ENCODE measurements around the gene IRS2. TPM values are rescaled to one million over a fixed set of nuclear protein-coding genes. Genes with fewer than 3 reads are reported as not detected.

The IRS2 gene
- total and polyA plus RNA-seq, 2 donors (not counting 3 experiments of a cell fraction or from before 2014, with no cell fraction given), result 1.6 to 4.4 TPM

DNA sequence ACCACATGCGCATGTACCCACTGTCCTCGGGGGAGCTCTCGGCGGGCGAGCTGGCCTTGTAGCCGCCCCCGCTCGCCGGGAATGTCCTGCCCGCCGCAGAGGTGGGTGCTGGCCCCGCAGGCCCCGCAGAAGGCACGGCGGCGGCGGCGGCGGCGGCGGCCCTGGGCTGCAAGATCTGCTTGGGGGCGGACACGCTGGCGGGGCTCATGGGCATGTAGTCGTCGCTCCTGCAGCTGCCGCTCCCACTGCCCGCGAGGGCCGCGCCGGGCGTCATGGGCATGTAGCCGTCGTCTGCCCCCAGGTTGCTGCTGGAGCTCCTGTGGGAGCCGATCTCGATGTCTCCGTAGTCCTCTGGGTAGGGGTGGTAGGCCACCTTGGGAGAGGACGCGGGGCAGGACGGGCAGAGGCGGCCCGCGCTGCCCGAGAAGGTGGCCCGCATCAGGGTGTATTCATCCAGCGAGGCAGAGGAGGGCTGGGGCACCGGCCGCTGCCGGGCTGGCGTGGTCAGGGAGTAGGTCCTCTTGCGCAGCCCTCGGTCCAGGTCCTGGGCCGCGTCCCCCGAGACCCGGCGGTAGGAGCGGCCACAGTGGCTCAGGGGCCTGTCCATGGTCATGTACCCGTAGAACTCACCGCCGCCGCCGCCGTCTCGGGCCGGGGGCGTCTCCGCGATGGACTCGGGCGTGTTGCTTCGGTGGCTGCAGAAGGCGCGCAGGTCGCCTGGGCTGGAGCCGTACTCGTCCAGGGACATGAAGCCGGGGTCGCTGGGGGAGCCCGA is 2.4 kb downstream of the IRS2 start:
- FAIRE-seq, result no peak
- H3K79me2 ChIP-seq (ENCODE audit: control insufficient read depth, insufficient read depth, low read length), result no peaks in the 10 kb centered on the region
- dilution Hi-C loops (cut with MboI; ENCODE audit: extremely low pct_ligation_motif_present, low sequenced_read_pairs), result no loop called here
- no peaks in the 10 kb centered on the region for H3K9me1 ChIP-seq (replicated peaks; ENCODE audit: control insufficient read depth, extremely low read depth, insufficient read depth, low read length)
- peaks cover 3% of the 10 kb centered on the region for H3K4me1 ChIP-seq (ENCODE audit: control insufficient read depth, extremely low read depth, insufficient read depth, low read length)
- no peak overlapping the region for H3K27ac ChIP-seq (ENCODE audit: insufficient read depth, low read depth, low read length)
- peaks cover 15 to 20% of the 10 kb centered on the region in 2 experiments for H3K27me3 ChIP-seq (ENCODE audit: control insufficient read depth in 2 of 2, insufficient read depth in 2 of 2, low read length in 2 of 2)
- H2AFZ ChIP-seq (ENCODE audit: low read depth, low read length), result peak overlapping the region; percentile 18
- H3K36me3 ChIP-seq (ENCODE audit: control insufficient read depth in 2 of 2, extremely low read depth in 1 of 2, insufficient read depth in 2 of 2, low read length in 2 of 2), result peaks cover 0 to 4% of the 10 kb centered on the region in 2 experiments
- no peak overlapping the region for H3K9ac ChIP-seq (replicated peaks; ENCODE audit: extremely low read depth, insufficient read depth, low read length)
- TSS peak; percentile 3 for BruUV-seq (replicated peaks)
- POLR2A ChIA-PET, result no interaction called here
- TF ChIP-seq POLR2AphosphoS5 (IDR thresholded peaks at IDR 0.05; ENCODE audit: insufficient read depth, low read depth, low read length), result no peak
- no peak for TF ChIP-seq MAX (IDR thresholded peaks at IDR 0.05; ENCODE audit: insufficient read depth, insufficient read length)
- no peak for TF ChIP-seq MYC (IDR thresholded peaks at IDR 0.05; ENCODE audit: low read depth, low read length)
- TF ChIP-seq, protein P1, sequence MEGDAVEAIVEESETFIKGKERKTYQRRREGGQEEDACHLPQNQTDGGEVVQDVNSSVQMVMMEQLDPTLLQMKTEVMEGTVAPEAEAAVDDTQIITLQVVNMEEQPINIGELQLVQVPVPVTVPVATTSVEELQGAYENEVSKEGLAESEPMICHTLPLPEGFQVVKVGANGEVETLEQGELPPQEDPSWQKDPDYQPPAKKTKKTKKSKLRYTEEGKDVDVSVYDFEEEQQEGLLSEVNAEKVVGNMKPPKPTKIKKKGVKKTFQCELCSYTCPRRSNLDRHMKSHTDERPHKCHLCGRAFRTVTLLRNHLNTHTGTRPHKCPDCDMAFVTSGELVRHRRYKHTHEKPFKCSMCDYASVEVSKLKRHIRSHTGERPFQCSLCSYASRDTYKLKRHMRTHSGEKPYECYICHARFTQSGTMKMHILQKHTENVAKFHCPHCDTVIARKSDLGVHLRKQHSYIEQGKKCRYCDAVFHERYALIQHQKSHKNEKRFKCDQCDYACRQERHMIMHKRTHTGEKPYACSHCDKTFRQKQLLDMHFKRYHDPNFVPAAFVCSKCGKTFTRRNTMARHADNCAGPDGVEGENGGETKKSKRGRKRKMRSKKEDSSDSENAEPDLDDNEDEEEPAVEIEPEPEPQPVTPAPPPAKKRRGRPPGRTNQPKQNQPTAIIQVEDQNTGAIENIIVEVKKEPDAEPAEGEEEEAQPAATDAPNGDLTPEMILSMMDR (IDR thresholded peaks at IDR 0.05; ENCODE audit: extremely low read depth in 1 of 2, insufficient read depth in 1 of 2, low read depth in 1 of 2, low read length in 2 of 2), result no peak
- no peak for TF ChIP-seq FOS (IDR thresholded peaks at IDR 0.05; ENCODE audit: borderline replicate concordance, insufficient read depth, low read length)
- no peak for TF ChIP-seq EZH2 (IDR thresholded peaks at IDR 0.05; ENCODE audit: borderline replicate concordance, low read depth, low read length, severe bottlenecking)
- TF ChIP-seq POLR2A (IDR thresholded peaks at IDR 0.05; ENCODE audit: low read depth, low read length), result no peak
- TF ChIP-seq GATA2 (IDR thresholded peaks at IDR 0.05; ENCODE audit: insufficient read depth, insufficient read length, low read depth, low read length), result no peak
- TF ChIP-seq JUN (IDR thresholded peaks at IDR 0.05; ENCODE audit: borderline replicate concordance, insufficient read depth, insufficient read length, low read depth), result no peak
- no peaks in the 10 kb centered on the region for H3K9me3 ChIP-seq (replicated peaks; ENCODE audit: control insufficient read depth, insufficient read depth, low read length)
- no peak for DNase-seq (ENCODE audit: low read depth, low spot score)
- H3K4me2 ChIP-seq (ENCODE audit: insufficient read depth, low read length), result no peak overlapping the region
- no peaks in the 10 kb centered on the region for H4K20me1 ChIP-seq (replicated peaks; ENCODE audit: control insufficient read depth, extremely low read depth, insufficient read depth, low read length)
- intact Hi-C loops (cut with micrococcal nuclease), result loop anchor here (1.0 to 10.0 kb wide), 8 partner anchors 83 to 639 kb away; no protein-coding TSS in a partner anchor
- CTCF ChIA-PET, result interaction anchor here (1.1 to 1.5 kb wide), 2 partner anchors 638 to 868 kb away, joined by 6 to 14 read pairs; no protein-coding TSS in a partner anchor
- H3K4me3 ChIP-seq (replicated peaks in 1 of 3; ENCODE audit: insufficient read depth in 1 of 3, low read depth in 1 of 3, low read length in 3 of 3), result peak overlapping the region in 2 of 3 experiments; percentile 8 to 46
